Sigmoid colon (tissue), 4 donors: Measurements from ENCODE around the gene MYMX.

Source experiments
- CTCF ChIP-seq, 4 experiments: fragments of 450-650 bp in 3 of 4; fragments of 200-600 bp in 1 of 4; IDR thresholded peaks; one replicate each; pipeline ENCODE4 v1.5.1; 2016 to 2019; ENCODE audit warnings: antibody characterized with exemption in 4 of 4, mild to moderate bottlenecking in 3 of 4, moderate library complexity in 2 of 4
- POLR2AphosphoS5 ChIP-seq, 4 donors: sonication (generic); formaldehyde crosslinking; IDR thresholded peaks; one replicate each; pipeline ENCODE4 v1.6.1; 2017; ENCODE audit warnings: antibody characterized with exemption in 4 of 4

DNA sequence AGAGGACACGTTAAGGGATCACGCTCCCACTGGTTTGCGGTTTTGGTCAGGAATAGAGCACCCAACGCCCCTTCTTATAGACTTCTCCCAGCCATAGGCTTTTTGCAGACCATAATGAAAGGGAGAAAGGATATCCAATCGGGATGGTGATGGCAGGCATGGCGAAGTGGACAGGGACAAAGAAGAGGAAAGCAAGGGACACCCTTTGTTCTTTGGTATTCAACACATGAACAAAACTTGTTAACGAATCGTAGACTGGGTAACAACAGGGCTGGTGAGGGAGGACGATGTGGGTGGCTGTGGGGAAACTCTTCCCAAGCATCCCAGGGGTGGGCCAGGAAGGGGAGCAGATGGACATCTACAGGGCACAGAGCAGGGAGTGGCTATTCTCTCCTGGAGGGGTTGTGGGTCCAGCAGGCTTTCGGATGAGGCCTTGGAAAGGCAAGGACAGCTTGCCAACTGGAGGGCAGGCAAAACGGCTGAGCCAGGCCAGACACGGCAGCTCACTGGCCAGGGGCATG lies 28.7 kb downstream of the MYMX start:
- TF ChIP-seq CTCF (IDR thresholded peaks at IDR 0.05) (no peak), POLR2AphosphoS5 (IDR thresholded peaks at IDR 0.05) (peak in 1 of 4 donors; percentile 2)
